Dermis microvascular lymphatic vessel endothelial cell (primary cell): Measurements from ENCODE around the gene LRRC74B. TPM values are rescaled to one million over a fixed set of nuclear protein-coding genes. Genes with fewer than 3 reads are reported as not detected.
"Not testable (repeated sequence)": the region's sequence is repeated elsewhere in the genome, so short reads cannot be mapped to it uniquely, and the experiment has no call there.

Experiments
- DNase-seq, 2 donors: peaks; one replicate each; pipeline versions ENCODE4 v3.0.0 to v3.0.0-alpha.2; 2010; ENCODE audit warnings: low read depth in 2 of 2
- total RNA-seq: library from RNA; depleted of rRNA; stranded (reverse); fragments of >200 nt; gene quantifications from 2 replicates; pipeline ENCODE4 v1.2.1, GENCODE V29; 2014

LRRC74B gene
- total RNA-seq, 1 donor from 2014 or later, result not detected

GRCh38 chr22:21054046-21054713 lies 8.4 kb downstream of the LRRC74B start:
- DNase-seq, result no peak

- no peak for DNase-seq
These were observed 9.2 kb downstream of the LRRC74B start for GRCh38 chr22:21054714-21055563.

GRCh38 chr22:21055564-21055834 lies 9.8 kb downstream of the LRRC74B start:
- DNase-seq, result no peak

- no peak for DNase-seq
These were observed 10.2 kb downstream of the LRRC74B start for GRCh38 chr22:21055880-21056319.

GRCh38 chr22:21060363-21060762 lies 14.6 kb downstream of the LRRC74B start:
- DNase-seq, result not testable (repeated sequence)

- DNase-seq, result not testable (repeated sequence)
These were observed 16.0 kb downstream of the LRRC74B start for GRCh38 chr22:21061660-21062321.

- DNase-seq, result not testable (repeated sequence)
These were observed 18.7 kb downstream of the LRRC74B start for GRCh38 chr22:21064425-21064824.

GRCh38 chr22:21064917-21065864 lies 19.4 kb downstream of the LRRC74B start:
- DNase-seq, result no peak

- DNase-seq, result no peak
These were observed 21.5 kb downstream of the LRRC74B start for GRCh38 chr22:21067075-21067900.

GRCh38 chr22:21067901-21068680 lies 22.3 kb downstream of the LRRC74B start:
- DNase-seq, result no peak

- DNase-seq, result no peak
These were observed 23.0 kb downstream of the LRRC74B start for GRCh38 chr22:21068681-21069276.

- no peak for DNase-seq
These were observed 23.6 kb downstream of the LRRC74B start for GRCh38 chr22:21069375-21069774.

GRCh38 chr22:21070690-21071615 lies 25.2 kb downstream of the LRRC74B start:
- no peak for DNase-seq

- DNase-seq, result not testable (repeated sequence)
These were observed 26.1 kb downstream of the LRRC74B start for GRCh38 chr22:21071796-21072195.

- no peak for DNase-seq
These were observed 27.3 kb downstream of the LRRC74B start for GRCh38 chr22:21073023-21073422.

GRCh38 chr22:21073482-21073881 lies 27.7 kb downstream of the LRRC74B start:
- DNase-seq, result no peak

GRCh38 chr22:21074102-21074715 lies 28.5 kb downstream of the LRRC74B start:
- DNase-seq, result no peak
